Endothelial cell of umbilical vein (primary cell): ENCODE data around the gene GPATCH4.

ENCODE experiments used
- EZH2 ChIP-seq: IDR thresholded peaks from 2 replicates; pipeline ENCODE4 v1.6.1; 2012; ENCODE audit warnings: borderline replicate concordance, low read depth, mild to moderate bottlenecking, moderate library complexity, low read length, inconsistent platforms; ENCODE audit not compliant: severe bottlenecking
- FOS ChIP-seq: IDR thresholded peaks from 2 replicates; pipeline ENCODE4 v1.6.1; 2011; ENCODE audit warnings: mild to moderate bottlenecking, low read length, moderate library complexity, borderline replicate concordance; ENCODE audit not compliant: insufficient read depth
- JUN ChIP-seq: IDR thresholded peaks from 2 replicates; pipeline ENCODE4 v1.6.1; 2011; ENCODE audit warnings: borderline replicate concordance, low read depth; ENCODE audit not compliant: insufficient read length, insufficient read depth
- MYC ChIP-seq: IDR thresholded peaks from one replicate; pipeline ENCODE4 v1.6.1; 2011; ENCODE audit warnings: mild to moderate bottlenecking, low read depth, low read length
- POLR2A ChIP-seq: IDR thresholded peaks from 2 replicates; pipeline ENCODE4 v1.6.1; 2012; ENCODE audit warnings: low read depth, mild to moderate bottlenecking, control low read depth, low read length
- POLR2AphosphoS5 ChIP-seq: IDR thresholded peaks from 2 replicates; pipeline ENCODE4 v1.6.1; 2012; ENCODE audit warnings: low read depth, mild to moderate bottlenecking, control low read depth, low read length, moderate library complexity; ENCODE audit not compliant: insufficient read depth
- TF ChIP-seq, protein P1 (sequence below), 2 donors: IDR thresholded peaks; 1 replicate in 1 of 2; 2 replicates in 1 of 2; pipeline ENCODE4 v1.5.1; 2011; ENCODE audit warnings: low read length in 2 of 2, mild to moderate bottlenecking in 2 of 2, moderate library complexity in 2 of 2, control low read depth in 1 of 2, inconsistent platforms in 1 of 2, low read depth in 1 of 2; ENCODE audit not compliant: insufficient read depth in 1 of 2; ENCODE audit errors: extremely low read depth in 1 of 2
- TF ChIP-seq, protein P2 (sequence below): IDR thresholded peaks from 2 replicates; pipeline ENCODE4 v1.6.1; 2011; ENCODE audit not compliant: insufficient read depth, insufficient read length

DNA sequence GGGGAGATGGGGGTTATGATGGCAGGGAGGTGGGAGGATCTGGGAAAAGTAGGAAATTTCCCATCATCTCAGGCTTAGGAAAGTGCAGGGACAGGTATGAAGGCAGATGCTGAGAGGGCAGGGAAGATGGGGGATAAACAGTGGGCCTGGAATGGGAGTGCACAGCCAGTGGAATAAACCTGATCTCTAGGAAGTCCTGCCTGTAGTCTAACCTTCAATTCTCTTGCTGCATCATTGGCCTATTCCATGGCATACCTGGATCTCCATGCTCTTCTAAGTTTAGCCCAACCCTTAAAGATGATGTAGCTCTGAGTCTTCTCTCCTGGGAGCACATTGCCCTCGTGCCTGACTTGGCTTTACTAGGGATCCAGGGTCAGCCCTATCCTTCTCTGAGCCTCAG lies 43.4 kb upstream of the GPATCH4 start:
- no peak for TF ChIP-seq POLR2A
- TF ChIP-seq, protein P1, sequence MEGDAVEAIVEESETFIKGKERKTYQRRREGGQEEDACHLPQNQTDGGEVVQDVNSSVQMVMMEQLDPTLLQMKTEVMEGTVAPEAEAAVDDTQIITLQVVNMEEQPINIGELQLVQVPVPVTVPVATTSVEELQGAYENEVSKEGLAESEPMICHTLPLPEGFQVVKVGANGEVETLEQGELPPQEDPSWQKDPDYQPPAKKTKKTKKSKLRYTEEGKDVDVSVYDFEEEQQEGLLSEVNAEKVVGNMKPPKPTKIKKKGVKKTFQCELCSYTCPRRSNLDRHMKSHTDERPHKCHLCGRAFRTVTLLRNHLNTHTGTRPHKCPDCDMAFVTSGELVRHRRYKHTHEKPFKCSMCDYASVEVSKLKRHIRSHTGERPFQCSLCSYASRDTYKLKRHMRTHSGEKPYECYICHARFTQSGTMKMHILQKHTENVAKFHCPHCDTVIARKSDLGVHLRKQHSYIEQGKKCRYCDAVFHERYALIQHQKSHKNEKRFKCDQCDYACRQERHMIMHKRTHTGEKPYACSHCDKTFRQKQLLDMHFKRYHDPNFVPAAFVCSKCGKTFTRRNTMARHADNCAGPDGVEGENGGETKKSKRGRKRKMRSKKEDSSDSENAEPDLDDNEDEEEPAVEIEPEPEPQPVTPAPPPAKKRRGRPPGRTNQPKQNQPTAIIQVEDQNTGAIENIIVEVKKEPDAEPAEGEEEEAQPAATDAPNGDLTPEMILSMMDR (IDR thresholded peaks at IDR 0.05; ENCODE audit: extremely low read depth in 1 of 2, insufficient read depth in 1 of 2, low read depth in 1 of 2, low read length in 2 of 2) = no peak
- no peak for TF ChIP-seq JUN
- no peak for TF ChIP-seq POLR2AphosphoS5
- TF ChIP-seq, protein P2, sequence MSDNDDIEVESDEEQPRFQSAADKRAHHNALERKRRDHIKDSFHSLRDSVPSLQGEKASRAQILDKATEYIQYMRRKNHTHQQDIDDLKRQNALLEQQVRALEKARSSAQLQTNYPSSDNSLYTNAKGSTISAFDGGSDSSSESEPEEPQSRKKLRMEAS = no peak
- no peak for TF ChIP-seq EZH2
- no peak for TF ChIP-seq FOS
- TF ChIP-seq MYC = no peak
